Liver (tissue), 9 donors: ENCODE results near the gene ETF1. TPM values are rescaled to one million over a fixed set of nuclear protein-coding genes. Genes with fewer than 3 reads are reported as not detected.

Experiments used
- DNase-seq: peaks from one replicate; pipeline ENCODE4 v3.0.0-alpha.2; 2017; ENCODE audit warnings: low spot score
- H3K27ac ChIP-seq, 2 donors: one replicate each; pipeline ENCODE4 v1.7.0; 2013; ENCODE audit warnings: inconsistent platforms in 2 of 2, low read length in 2 of 2, control low read depth in 1 of 2, low read depth in 1 of 2, mild to moderate bottlenecking in 1 of 2
- H3K27me3 ChIP-seq, 4 donors: one replicate each; pipeline versions ENCODE4 v1.6.1 to v1.7.0; 2013; ENCODE audit warnings: low read length in 3 of 4, inconsistent platforms in 1 of 4, mild to moderate bottlenecking in 1 of 4, moderate library complexity in 1 of 4; ENCODE audit not compliant: control insufficient read depth in 4 of 4, insufficient read depth in 4 of 4
- H3K36me3 ChIP-seq, 4 donors: one replicate each; pipeline versions ENCODE4 v1.6.1 to v1.7.0; 2013; ENCODE audit warnings: low read length in 3 of 4, mild to moderate bottlenecking in 3 of 4, low read depth in 1 of 4, moderate library complexity in 1 of 4; ENCODE audit not compliant: control insufficient read depth in 4 of 4, insufficient read depth in 3 of 4
- H3K4me1 ChIP-seq, 4 donors: one replicate each; pipeline versions ENCODE4 v1.6.1 to v1.7.0; 2013; ENCODE audit warnings: low read length in 3 of 4, mild to moderate bottlenecking in 3 of 4, moderate library complexity in 1 of 4; ENCODE audit not compliant: control insufficient read depth in 4 of 4, insufficient read depth in 4 of 4
- H3K4me3 ChIP-seq, 3 donors: one replicate each; pipeline versions ENCODE4 v1.6.1 to v1.7.0; 2013; ENCODE audit warnings: low read length in 3 of 3, control low read depth in 1 of 3, low read depth in 1 of 3, mild to moderate bottlenecking in 1 of 3
- H3K9ac ChIP-seq, 2 donors: one replicate each; pipeline ENCODE4 v1.7.0; 2013; ENCODE audit warnings: low read length in 2 of 2, mild to moderate bottlenecking in 2 of 2, moderate library complexity in 2 of 2, control low read depth in 1 of 2, low read depth in 1 of 2
- H3K9me3 ChIP-seq, 4 donors: one replicate each; pipeline versions ENCODE4 v1.6.1 to v1.7.0; 2013; ENCODE audit warnings: low read length in 3 of 4; ENCODE audit not compliant: control insufficient read depth in 4 of 4
- EGR1 ChIP-seq, 2 donors: IDR thresholded peaks; 2 replicates each; pipeline ENCODE4 v1.6.1; 2016 to 2018; ENCODE audit warnings: antibody characterized with exemption in 2 of 2, low read depth in 2 of 2
- FOXA1 ChIP-seq: IDR thresholded peaks from 2 replicates; pipeline ENCODE4 v1.6.1; 2016; ENCODE audit warnings: antibody characterized with exemption
- FOXA2 ChIP-seq: IDR thresholded peaks from 2 replicates; pipeline ENCODE4 v1.6.1; 2016; ENCODE audit warnings: antibody characterized with exemption
- GABPA ChIP-seq, 2 donors: IDR thresholded peaks in 1 of 2; conservative IDR thresholded peaks in 1 of 2; 2 replicates each; pipeline ENCODE4 v1.6.1; 2016; ENCODE audit warnings: antibody characterized with exemption in 2 of 2, mild to moderate bottlenecking in 1 of 2, moderate library complexity in 1 of 2
- HNF4A ChIP-seq, 2 donors: conservative IDR thresholded peaks; 2 replicates each; pipeline ENCODE4 v1.6.1; 2016; ENCODE audit warnings: antibody characterized with exemption in 2 of 2, mild to moderate bottlenecking in 2 of 2
- HNF4G ChIP-seq: IDR thresholded peaks from 2 replicates; pipeline ENCODE4 v1.6.1; 2016; ENCODE audit warnings: antibody characterized with exemption
- NR2F2 ChIP-seq: IDR thresholded peaks from 2 replicates; pipeline ENCODE4 v1.6.1; 2016; ENCODE audit warnings: antibody characterized with exemption
- RAD21 ChIP-seq, 2 donors: IDR thresholded peaks; 2 replicates each; pipeline ENCODE4 v1.6.1; 2016; ENCODE audit warnings: antibody characterized with exemption in 2 of 2, mild to moderate bottlenecking in 2 of 2
- TAF1 ChIP-seq: conservative IDR thresholded peaks from 2 replicates; pipeline ENCODE4 v1.6.1; 2016; ENCODE audit warnings: antibody characterized with exemption, mild to moderate bottlenecking
- YY1 ChIP-seq: IDR thresholded peaks from 2 replicates; pipeline ENCODE4 v1.6.1; 2016; ENCODE audit warnings: antibody characterized with exemption, mild to moderate bottlenecking
- WGBS: extraction: QIAGEN DNeasy Blood & Tissue Kit; methylation state at CpG from one replicate; pipeline ENCODE4 v1.1.7; 2013; 5-methylcytosine and 5-hydroxymethylcytosine counted together
- polyA plus RNA-seq, 2 donors: library from polyadenylated mRNA; stranded (reverse) in 1 of 2; unstranded in 1 of 2; fragments of 200-250 nt in 1 of 2; fragments of >200 nt in 1 of 2; fragmentation: Nextera tagmentation in 1 of 2; extraction: Ambion mirVana in 1 of 2; gene quantifications; one replicate each; pipeline versions ENCODE4 v1.2.1 to v1.2.3, GENCODE V29; 2013 to 2015
- total RNA-seq, 2 donors: library from RNA; depleted of rRNA; stranded (reverse); fragments of >200 nt; gene quantifications; one replicate each; pipeline ENCODE4 v1.2.3, GENCODE V29; 2014
- TF ChIP-seq, protein P1 (sequence below): IDR thresholded peaks from 2 replicates; pipeline ENCODE4 v1.6.1; 2016; ENCODE audit warnings: antibody characterized with exemption
- TF ChIP-seq, protein P2 (sequence below): IDR thresholded peaks from 2 replicates; pipeline ENCODE4 v1.6.1; 2016; ENCODE audit warnings: antibody characterized with exemption
- TF ChIP-seq, protein P3 (sequence below): fragments of 150-350 bp; IDR thresholded peaks from 2 replicates; pipeline ENCODE4 v1.5.1; 2017; ENCODE audit warnings: improper control_type of control experiment, low read depth, low read length; ENCODE audit not compliant: missing input control
- TF ChIP-seq, protein P4 (sequence below): IDR thresholded peaks from 2 replicates; pipeline ENCODE4 v1.6.1; 2016; ENCODE audit warnings: antibody characterized with exemption, mild to moderate bottlenecking
- donor health status: healthy.
- donor health status: healthy.
- donor health status: healthy.
- donor health status: healthy.
- donor health status: healthy.

The ETF1 gene
- total and polyA plus RNA-seq, 4 donors = 21.7 to 39.7 (median 31.1) TPM

DNA sequence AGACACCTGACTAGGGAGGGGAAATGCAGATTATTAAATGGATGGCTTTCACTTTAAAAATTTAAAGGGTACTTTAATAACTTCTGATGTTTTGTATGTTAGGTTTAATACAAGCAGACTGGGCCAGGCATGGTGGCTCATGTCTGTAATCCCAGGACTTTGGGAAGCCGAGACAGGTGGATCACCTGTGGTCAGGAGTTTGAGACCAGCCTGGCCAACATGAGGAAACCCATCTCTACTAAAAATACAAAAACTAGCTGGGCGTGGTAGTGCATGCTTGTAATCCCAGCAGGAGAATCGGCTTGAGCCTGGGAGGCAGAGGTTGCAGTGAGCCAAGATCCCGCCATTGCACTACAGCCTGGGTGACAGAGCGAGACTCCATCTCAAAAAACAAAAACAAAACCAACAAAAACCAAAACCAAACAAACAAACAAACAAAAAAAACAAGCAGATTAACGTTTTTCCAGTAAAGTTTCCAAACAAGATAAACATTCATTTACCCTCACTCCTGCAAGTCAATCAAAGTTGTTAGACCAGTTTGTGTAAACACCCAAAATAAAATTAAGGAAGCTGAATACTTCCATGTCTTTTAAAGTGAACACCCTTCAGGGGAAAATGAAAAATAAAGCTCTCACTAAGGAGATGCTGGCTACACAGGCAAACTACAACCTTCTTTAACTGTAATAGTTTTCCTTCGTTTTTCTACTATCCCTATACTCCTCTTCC is 14.1 kb downstream of the ETF1 start:
- Histone ChIP-seq H3K9ac (no peak overlapping the region), H3K27me3 (no peaks in the 10 kb centered on the region), H3K4me3 (no peak overlapping the region), H3K4me1 (peaks cover 0 to 2% (median 1%) of the 10 kb centered on the region in 4 donors), H3K9me3 (no peaks in the 10 kb centered on the region), H3K27ac (no peak overlapping the region), H3K36me3 (peaks cover 0 to 5% (median 0%) of the 10 kb centered on the region in 4 donors)
- 84% methylated on average over 7 of the region's 7 CpGs for WGBS
- no peak for DNase-seq
- no peak for TF ChIP-seq FOXA2
- TF ChIP-seq, protein P1, sequence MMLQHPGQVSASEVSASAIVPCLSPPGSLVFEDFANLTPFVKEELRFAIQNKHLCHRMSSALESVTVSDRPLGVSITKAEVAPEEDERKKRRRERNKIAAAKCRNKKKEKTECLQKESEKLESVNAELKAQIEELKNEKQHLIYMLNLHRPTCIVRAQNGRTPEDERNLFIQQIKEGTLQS = no peak
- no peak for TF ChIP-seq FOXA1
- TF ChIP-seq, protein P2, sequence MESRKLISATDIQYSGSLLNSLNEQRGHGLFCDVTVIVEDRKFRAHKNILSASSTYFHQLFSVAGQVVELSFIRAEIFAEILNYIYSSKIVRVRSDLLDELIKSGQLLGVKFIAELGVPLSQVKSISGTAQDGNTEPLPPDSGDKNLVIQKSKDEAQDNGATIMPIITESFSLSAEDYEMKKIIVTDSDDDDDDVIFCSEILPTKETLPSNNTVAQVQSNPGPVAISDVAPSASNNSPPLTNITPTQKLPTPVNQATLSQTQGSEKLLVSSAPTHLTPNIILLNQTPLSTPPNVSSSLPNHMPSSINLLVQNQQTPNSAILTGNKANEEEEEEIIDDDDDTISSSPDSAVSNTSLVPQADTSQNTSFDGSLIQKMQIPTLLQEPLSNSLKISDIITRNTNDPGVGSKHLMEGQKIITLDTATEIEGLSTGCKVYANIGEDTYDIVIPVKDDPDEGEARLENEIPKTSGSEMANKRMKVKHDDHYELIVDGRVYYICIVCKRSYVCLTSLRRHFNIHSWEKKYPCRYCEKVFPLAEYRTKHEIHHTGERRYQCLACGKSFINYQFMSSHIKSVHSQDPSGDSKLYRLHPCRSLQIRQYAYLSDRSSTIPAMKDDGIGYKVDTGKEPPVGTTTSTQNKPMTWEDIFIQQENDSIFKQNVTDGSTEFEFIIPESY = no peak
- no peak for TF ChIP-seq HNF4A (conservative IDR thresholded peaks at IDR 0.05)
- TF ChIP-seq, protein P3, sequence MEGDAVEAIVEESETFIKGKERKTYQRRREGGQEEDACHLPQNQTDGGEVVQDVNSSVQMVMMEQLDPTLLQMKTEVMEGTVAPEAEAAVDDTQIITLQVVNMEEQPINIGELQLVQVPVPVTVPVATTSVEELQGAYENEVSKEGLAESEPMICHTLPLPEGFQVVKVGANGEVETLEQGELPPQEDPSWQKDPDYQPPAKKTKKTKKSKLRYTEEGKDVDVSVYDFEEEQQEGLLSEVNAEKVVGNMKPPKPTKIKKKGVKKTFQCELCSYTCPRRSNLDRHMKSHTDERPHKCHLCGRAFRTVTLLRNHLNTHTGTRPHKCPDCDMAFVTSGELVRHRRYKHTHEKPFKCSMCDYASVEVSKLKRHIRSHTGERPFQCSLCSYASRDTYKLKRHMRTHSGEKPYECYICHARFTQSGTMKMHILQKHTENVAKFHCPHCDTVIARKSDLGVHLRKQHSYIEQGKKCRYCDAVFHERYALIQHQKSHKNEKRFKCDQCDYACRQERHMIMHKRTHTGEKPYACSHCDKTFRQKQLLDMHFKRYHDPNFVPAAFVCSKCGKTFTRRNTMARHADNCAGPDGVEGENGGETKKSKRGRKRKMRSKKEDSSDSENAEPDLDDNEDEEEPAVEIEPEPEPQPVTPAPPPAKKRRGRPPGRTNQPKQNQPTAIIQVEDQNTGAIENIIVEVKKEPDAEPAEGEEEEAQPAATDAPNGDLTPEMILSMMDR = no peak
- TF ChIP-seq HNF4G = no peak
- TF ChIP-seq GABPA (IDR thresholded peaks at IDR 0.05 in 1 of 2, conservative IDR thresholded peaks at IDR 0.05 in 1 of 2) = no peak
- no peak for TF ChIP-seq TAF1
- no peak for TF ChIP-seq NR2F2

DNA sequence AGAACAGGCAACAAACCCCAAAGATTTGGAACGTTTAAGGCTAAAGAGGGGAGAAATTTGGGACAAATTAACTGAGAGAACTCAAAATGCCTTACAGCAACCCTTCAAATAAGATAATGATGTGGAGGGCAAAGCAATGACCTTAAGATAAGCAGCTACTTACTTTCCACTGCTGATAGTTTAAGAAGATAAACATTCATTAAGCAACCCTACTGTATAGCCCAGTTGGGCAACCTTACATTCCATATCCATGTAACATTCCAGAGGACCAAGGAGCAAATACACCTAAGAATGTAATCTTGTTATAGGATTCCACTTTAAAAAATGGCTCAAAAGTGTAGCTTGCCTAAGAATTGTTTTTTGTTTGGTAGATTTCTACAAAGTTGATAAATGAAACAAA is 14.8 kb downstream of the ETF1 start:
- Histone ChIP-seq H3K36me3 (peaks cover 0 to 5% (median 0%) of the 10 kb centered on the region in 4 donors), H3K27ac (no peak overlapping the region), H3K4me3 (no peak overlapping the region), H3K4me1 (peaks cover 0 to 2% (median 0%) of the 10 kb centered on the region in 4 donors), H3K9ac (no peak overlapping the region), H3K27me3 (no peaks in the 10 kb centered on the region), H3K9me3 (no peaks in the 10 kb centered on the region)
- DNase-seq = no peak
- 80% methylated on average over 1 of the region's 1 CpG for WGBS
- TF ChIP-seq RAD21 (IDR thresholded peaks at IDR 0.05) = no peak
- TF ChIP-seq GABPA (IDR thresholded peaks at IDR 0.05 in 1 of 2, conservative IDR thresholded peaks at IDR 0.05 in 1 of 2) = no peak
- TF ChIP-seq, protein P2 = no peak
- TF ChIP-seq NR2F2 = no peak
- TF ChIP-seq YY1 = no peak
- TF ChIP-seq, protein P4, sequence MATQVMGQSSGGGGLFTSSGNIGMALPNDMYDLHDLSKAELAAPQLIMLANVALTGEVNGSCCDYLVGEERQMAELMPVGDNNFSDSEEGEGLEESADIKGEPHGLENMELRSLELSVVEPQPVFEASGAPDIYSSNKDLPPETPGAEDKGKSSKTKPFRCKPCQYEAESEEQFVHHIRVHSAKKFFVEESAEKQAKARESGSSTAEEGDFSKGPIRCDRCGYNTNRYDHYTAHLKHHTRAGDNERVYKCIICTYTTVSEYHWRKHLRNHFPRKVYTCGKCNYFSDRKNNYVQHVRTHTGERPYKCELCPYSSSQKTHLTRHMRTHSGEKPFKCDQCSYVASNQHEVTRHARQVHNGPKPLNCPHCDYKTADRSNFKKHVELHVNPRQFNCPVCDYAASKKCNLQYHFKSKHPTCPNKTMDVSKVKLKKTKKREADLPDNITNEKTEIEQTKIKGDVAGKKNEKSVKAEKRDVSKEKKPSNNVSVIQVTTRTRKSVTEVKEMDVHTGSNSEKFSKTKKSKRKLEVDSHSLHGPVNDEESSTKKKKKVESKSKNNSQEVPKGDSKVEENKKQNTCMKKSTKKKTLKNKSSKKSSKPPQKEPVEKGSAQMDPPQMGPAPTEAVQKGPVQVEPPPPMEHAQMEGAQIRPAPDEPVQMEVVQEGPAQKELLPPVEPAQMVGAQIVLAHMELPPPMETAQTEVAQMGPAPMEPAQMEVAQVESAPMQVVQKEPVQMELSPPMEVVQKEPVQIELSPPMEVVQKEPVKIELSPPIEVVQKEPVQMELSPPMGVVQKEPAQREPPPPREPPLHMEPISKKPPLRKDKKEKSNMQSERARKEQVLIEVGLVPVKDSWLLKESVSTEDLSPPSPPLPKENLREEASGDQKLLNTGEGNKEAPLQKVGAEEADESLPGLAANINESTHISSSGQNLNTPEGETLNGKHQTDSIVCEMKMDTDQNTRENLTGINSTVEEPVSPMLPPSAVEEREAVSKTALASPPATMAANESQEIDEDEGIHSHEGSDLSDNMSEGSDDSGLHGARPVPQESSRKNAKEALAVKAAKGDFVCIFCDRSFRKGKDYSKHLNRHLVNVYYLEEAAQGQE = no peak
- no peak for TF ChIP-seq EGR1 (IDR thresholded peaks at IDR 0.05; ENCODE audit: low read depth in 2 of 2)
